ENCODE data around the gene HMGCS1.

Gene HMGCS1

GRCh38 chr5:43300112-43300511, 13.1 kb downstream of the HMGCS1 start:
- Histone ChIP-seq H3K4me3 (replicated peaks; ENCODE audit: insufficient read depth, low read length) (no peak overlapping the region), H3K27ac (replicated peaks) (no peak overlapping the region), H3K27me3 (ENCODE audit: insufficient read depth, poor library complexity, severe bottlenecking) (no peaks in the 10 kb centered on the region)
- DNase-seq (ENCODE audit: low read depth in 1 of 2, low spot score in 1 of 2): no peak
- TF ChIP-seq REST (IDR thresholded peaks at IDR 0.05; ENCODE audit: insufficient replicate concordance, low read depth) (no peak), CTCF (IDR thresholded peaks at IDR 0.05; ENCODE audit: insufficient read depth, low read length) (no peak), GABPA (IDR thresholded peaks at IDR 0.05; ENCODE audit: low read depth) (no peak), SPI1 (IDR thresholded peaks at IDR 0.05; ENCODE audit: borderline replicate concordance, low read depth) (no peak), POLR2AphosphoS5 (IDR thresholded peaks at IDR 0.05; ENCODE audit: low read depth) (no peak)

GRCh38 chr5:43298443-43298842, 14.8 kb downstream of the HMGCS1 start:
- no peak overlapping the region for H3K4me3 ChIP-seq (replicated peaks; ENCODE audit: insufficient read depth, low read length)
- DNase-seq (ENCODE audit: low read depth in 1 of 2, low spot score in 1 of 2): no peak
- H3K27ac ChIP-seq (replicated peaks): no peak overlapping the region
- no peak for TF ChIP-seq CTCF (IDR thresholded peaks at IDR 0.05; ENCODE audit: insufficient read depth, low read length)
- no peak for TF ChIP-seq GABPA (IDR thresholded peaks at IDR 0.05; ENCODE audit: low read depth)
- H3K27me3 ChIP-seq (ENCODE audit: insufficient read depth, poor library complexity, severe bottlenecking): no peaks in the 10 kb centered on the region

GRCh38 chr5:43296835-43297234, 16.4 kb downstream of the HMGCS1 start:
- H3K27ac ChIP-seq (replicated peaks): no peak overlapping the region
- no peak for DNase-seq (ENCODE audit: low read depth in 1 of 2, low spot score in 1 of 2)
- TF ChIP-seq POLR2AphosphoS5 (IDR thresholded peaks at IDR 0.05; ENCODE audit: low read depth) (no peak), CTCF (IDR thresholded peaks at IDR 0.05; ENCODE audit: insufficient read depth, low read length) (no peak), REST (IDR thresholded peaks at IDR 0.05; ENCODE audit: insufficient replicate concordance, low read depth) (no peak), GABPA (IDR thresholded peaks at IDR 0.05; ENCODE audit: low read depth) (no peak), SPI1 (IDR thresholded peaks at IDR 0.05; ENCODE audit: borderline replicate concordance, low read depth) (no peak)
- H3K4me3 ChIP-seq (replicated peaks; ENCODE audit: insufficient read depth, low read length): no peak overlapping the region
- H3K27me3 ChIP-seq (ENCODE audit: insufficient read depth, poor library complexity, severe bottlenecking): no peaks in the 10 kb centered on the region

GRCh38 chr5:43295202-43295601, 18.0 kb downstream of the HMGCS1 start:
- Histone ChIP-seq H3K27ac (replicated peaks) (no peak overlapping the region), H3K27me3 (ENCODE audit: insufficient read depth, poor library complexity, severe bottlenecking) (no peaks in the 10 kb centered on the region), H3K4me3 (replicated peaks; ENCODE audit: insufficient read depth, low read length) (no peak overlapping the region)
- TF ChIP-seq SPI1 (IDR thresholded peaks at IDR 0.05; ENCODE audit: borderline replicate concordance, low read depth) (no peak), POLR2AphosphoS5 (IDR thresholded peaks at IDR 0.05; ENCODE audit: low read depth) (no peak), CTCF (IDR thresholded peaks at IDR 0.05; ENCODE audit: insufficient read depth, low read length) (no peak), REST (IDR thresholded peaks at IDR 0.05; ENCODE audit: insufficient replicate concordance, low read depth) (no peak), GABPA (IDR thresholded peaks at IDR 0.05; ENCODE audit: low read depth) (no peak)
- no peak for DNase-seq (ENCODE audit: low read depth in 1 of 2, low spot score in 1 of 2)
